ENCODE measurements around the gene UNC13B.
"Not testable (repeated sequence)": the region's sequence is repeated elsewhere in the genome, so short reads cannot be mapped to it uniquely, and the experiment has no call there.

The UNC13B gene

DNA sequence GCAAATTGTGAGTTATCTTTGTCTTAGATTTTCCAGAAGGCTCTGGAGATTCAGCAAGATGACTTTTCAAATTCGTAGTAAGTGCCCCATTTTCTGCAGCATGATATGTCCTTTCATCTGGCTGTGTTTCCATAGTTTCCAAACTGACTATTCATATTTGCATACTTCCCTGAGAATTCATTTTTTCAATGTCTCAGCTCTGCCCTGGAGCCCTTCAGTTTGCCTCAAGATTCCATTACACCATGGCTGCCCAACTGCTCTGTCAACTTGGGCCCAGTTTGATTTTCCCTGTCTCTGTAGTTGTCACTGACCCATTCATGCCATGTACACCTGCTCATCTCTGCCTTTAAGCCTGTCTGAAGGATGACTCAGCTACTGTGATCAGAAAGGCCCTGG is 233.9 kb downstream of the UNC13B start:
- no peak for DNase-seq

DNA sequence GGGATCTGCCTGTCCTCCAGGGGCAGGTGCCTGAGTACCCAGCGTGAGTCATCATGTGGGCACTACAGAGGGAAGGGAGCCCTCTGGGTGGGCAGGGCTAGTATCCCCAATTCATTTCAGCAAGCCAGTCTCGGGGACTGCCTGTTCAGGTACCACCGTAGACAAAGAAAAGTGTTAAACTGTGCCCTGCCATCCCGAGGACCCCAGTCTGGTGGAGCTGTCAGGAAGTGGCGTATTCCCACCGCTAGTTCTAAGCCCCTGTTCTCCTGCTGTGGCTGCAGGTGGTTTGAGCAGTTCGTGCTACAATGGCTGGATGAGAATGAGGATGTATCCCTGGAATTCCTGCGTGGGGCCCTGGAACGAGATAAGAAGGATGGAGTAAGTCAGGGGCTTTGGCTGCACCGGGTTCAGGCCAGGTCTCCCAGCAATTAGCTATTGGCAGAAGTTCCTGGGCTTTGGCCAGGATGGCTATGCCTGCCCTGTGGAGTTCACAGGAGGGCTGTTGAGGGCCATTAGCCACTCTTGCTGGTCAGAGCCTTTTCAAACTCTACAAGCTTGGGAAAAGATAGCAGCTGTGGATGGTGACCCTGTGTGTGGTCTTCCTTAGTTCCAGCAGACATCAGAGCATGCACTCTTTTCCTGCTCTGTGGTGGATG is 234.9 kb downstream of the UNC13B start:
- DNase-seq, result no peak

DNA sequence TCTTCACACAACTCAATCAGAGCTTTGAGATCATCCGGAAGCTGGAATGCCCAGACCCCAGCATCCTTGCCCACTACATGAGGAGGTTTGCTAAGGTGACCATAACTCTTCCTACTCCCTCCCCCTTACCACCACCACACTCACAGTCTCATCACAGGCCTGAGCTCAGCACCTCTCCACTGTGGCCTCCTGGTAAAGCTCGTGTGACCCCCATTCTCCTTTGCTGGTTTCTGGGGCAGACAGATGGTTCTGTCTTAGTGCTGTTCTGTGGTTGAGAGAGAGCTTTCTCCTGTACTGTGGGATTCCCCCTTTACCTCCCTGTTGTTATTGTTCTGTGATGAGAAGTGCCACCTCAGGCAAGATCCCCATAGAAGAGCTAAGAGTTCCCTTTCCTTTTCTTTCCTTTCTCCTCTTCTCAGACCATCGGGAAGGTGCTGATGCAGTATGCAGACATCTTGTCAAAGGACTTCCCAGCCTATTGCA is 235.4 kb downstream of the UNC13B start:
- no peak for DNase-seq

DNA sequence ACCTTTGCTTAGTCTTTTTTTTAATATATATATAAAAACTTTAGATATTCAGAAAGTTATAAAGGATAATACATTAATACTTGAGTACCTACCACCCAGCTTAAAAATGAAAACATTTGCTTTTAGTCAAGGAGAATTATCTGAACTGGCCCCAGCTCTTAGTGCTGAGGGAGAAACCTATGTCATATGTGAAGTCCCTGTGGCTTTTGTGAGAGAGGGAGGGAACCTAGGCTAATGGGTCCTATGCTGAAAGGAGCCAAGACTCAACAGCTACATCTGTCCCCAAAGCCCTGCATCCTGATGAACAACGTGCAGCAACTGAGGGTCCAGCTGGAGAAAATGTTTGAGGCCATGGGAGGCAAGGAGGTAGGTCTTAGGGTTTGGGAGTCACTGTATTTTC is 236.1 kb downstream of the UNC13B start:
- no peak for DNase-seq

DNA sequence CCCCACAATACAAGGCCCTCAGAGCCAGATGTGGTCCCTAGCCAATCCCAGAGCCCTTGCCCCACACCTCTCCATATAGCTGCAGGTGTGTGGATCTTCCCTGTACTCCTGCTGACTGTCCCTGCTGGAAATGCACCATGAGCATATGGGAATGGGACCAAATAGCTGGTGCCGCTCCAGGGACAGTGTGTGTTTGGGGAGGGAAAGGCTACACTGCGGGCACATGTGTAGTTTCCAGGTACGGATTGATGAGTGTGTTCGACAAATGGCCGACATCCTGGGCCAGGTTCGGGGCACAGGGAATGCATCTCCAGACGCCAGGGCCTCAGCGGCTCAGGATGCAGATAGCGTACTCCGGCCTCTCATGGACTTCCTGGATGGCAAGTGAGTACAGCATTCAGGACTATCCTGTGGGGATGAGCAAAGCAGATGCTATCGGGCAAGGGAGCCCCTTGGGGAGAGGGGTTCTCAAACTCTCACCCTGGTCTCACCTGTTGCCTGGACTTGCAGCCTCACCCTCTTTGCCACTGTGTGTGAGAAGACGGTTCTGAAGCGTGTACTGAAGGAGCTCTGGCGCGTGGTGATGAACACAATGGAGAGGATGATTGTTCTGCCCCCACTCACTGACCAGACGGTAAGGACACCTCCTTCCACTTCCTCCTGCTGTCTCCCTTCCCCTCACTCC is 237.0 kb downstream of the UNC13B start:
- DNase-seq, result no peak

DNA sequence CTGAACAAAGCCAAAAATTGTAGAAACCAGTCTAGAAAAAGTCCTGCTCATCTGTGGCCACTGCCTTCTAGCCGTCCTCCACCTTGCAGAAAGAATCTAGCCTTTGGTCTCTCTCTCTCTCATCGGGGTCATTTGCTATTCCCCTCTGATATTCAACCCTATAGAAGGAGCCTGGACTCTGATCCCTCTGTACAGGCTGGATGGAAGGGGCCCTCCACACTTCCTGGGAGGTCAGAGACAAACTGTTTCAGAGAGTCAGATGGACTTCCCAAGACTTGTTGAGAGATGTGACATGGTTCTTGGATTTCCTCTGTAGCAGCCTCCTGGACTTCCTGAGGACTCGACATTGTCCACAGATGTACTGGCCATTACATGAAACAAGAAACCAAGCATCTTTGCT is 243.1 kb downstream of the UNC13B start:
- no peak for DNase-seq

DNA sequence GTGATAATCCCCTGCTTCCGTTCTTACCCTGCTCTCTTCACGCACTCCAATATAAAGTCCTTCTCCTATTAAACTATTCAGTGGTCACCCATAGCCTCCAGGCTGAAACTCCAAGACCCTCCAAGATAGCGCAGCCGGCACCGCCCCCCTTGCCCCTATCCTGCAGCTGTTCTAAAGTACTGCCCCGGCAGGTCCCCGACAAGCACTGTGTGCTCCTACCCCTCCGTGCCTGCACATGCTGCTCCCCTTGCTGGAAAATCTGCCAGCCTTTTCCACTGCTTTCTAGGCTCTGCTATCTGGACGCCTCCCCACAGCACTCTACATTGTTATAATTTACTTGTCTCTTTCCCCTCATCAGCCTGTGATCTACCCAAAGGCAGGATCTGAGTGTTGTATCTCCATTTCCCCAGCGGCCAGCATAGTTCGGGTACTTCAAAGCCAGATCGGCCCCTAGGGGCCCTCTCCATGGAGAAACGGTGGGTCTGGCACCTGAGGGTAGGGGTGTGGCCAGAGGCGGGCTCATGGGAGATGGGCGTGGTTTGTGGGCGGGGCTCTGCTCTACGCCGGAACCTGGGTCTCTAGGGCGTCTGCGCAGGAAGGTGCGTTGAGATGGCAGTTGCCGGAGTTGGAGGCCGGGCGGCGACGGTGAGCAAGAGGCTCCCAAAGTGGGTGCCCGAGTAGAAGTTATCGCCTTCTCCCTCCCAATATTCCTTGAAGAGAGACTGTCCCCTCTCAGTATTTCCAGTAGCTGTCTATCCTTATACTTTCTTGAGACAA is 244.6 kb downstream of the UNC13B start:
- DNase-seq, result no peak

DNA sequence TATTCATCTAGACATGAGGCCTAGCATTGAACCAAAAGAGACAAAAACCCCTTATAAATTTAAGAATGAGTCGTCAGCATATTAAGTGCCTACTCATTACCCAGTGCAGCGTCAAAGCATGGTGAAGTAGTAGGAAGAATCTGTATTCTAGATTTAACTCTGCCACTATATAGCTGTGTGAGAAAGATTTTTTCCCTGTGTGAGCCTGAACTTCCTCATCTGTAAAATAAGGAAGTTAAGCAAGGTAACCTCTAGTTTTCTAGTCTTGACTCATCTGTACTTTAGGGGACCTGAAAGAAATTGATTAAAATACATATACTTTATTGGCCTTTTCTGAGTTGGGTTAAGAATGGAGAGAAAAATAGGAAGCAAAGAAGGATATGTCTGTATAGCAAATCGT is 246.0 kb downstream of the UNC13B start:
- DNase-seq, result no peak

DNA sequence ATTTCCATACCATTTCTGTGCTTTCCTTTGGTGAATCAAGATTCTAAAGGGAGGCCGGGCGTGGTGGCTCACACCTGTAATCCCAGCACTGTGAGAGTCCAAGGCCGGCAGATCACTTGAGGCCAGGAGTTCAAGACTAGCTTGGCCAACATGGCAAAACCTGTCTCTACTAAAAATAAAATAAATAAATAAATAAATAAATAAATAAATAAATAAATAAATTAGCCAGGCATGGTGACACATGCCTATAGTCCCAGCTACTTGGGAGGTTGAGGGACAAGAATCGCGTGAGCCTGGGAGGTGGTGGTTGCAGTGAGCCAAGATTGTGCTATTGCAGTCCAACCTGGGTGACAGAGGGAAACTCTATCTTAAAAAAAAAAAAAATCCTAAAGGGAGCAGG is 247.6 kb downstream of the UNC13B start:
- DNase-seq, result not testable (repeated sequence)

DNA sequence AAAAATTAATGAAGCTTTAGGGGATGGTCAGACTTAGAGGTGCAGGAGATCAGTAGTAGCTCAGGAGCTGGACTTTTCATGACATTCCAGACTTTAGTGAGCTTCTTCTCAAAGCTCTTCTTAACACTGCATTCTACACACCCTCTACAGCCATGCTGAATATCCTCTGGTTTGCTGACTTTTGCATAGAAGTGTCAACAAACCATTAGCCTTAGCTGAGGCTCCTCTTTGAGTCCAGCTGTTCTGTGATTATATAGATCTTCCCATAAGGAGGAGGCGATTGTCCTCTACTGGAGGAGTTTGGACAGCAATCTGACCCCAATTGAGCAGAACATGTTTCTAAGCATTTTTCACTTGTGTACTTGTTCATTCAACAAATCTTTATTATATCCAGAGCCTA is 253.1 kb downstream of the UNC13B start:
- DNase-seq, result no peak

DNA sequence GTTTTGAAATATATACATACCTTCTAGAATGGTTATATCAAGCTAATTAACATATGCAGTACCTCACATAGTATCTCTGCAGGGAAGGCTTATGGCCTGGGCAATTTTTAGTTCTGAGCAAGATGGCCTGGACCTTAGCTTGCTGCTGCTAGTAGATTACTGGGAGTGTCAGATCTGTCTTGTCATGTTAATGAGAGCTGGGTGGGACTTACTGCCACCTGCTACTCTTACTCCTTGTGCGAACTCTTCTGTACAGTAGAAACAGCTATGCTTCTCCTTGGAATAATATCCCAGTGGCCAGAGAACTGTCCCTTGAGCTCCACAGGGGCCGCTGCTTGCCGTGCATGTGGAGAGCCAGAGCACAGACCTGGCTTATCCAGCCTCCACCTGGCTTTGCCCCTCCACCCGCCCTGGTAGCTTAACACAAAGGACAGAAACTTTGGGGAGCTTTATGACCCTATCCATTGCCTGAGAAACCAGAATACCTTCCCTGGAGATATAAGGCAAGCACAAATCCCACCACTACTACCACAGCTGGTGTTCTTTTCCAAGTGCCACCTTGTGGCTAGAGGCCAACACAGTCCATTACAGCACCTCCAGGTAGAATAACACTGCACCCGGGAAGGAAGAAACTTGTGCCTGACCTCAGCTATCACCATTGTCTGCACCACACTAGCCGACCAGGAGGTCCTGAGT is 253.7 kb downstream of the UNC13B start:
- DNase-seq, result no peak

DNA sequence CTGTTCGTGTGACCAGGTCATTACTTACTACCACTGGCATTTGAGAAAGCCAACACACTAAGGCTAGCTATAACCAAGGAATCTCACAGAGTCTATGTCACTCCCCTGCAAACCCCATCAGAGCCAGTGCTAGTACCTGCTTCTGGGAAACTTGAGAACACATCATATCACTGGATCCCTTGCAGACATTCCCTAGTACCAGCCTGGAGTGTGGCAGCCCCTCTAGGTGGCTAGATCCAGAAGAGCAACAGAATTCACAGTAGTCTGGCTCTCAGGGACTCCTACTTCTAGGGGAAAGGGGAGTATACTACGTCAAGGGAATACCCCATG is 254.3 kb downstream of the UNC13B start:
- DNase-seq, result no peak

DNA sequence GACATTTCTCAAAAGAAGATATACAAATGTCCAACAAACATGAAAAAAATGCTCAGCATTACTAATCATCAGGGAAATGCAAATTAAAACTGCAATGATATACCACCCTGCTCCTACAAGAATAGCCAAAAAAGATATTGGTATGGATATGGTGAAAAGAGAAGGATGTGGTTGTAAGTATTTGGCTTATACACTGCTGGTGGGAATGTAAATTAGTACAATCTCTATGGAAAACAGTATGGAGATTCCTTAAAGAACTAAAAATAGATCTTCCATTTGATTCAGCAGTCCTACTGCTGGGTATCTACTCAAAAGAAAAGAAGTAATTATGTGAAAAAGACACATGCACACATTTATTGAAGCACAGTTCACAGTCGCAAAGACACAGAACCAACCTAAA is 260.5 kb downstream of the UNC13B start:
- DNase-seq, result no peak

DNA sequence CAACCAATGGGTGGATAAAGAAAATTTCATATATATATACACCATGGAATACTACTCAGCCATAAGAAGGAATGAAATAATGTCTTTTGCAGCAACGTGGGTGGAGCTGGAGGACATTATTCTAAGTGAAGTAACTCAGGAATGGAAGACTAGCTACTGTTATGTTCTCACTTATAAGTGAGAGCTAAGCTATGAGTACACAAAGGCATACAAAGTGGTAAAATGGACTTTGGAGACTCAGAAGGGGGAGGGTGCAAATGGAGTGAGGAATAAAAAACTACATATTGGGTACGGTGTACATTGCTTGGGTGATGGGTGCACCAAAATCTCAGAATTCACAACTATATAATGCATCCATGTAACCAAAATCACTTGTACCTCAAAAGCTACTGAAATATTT is 260.9 kb downstream of the UNC13B start:
- DNase-seq, result no peak

DNA sequence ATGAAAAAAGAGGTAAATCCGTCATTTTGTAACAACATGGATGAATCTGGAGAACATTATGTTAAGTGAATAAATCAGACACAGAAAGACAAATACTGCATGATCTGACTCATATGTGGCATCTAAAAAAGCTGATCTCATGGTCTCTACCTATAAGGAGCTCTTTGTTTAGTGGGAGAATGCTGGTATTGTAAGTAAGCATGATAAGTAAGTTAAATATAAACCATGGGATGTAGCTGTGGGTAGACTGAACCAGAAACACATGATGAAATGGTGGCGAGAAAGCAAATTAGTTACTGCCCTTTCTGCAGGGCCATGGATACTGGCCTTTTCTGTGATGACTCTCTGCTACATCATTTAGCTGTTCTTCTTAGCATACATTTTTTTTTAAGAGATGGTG is 261.7 kb downstream of the UNC13B start:
- no peak for DNase-seq

DNA sequence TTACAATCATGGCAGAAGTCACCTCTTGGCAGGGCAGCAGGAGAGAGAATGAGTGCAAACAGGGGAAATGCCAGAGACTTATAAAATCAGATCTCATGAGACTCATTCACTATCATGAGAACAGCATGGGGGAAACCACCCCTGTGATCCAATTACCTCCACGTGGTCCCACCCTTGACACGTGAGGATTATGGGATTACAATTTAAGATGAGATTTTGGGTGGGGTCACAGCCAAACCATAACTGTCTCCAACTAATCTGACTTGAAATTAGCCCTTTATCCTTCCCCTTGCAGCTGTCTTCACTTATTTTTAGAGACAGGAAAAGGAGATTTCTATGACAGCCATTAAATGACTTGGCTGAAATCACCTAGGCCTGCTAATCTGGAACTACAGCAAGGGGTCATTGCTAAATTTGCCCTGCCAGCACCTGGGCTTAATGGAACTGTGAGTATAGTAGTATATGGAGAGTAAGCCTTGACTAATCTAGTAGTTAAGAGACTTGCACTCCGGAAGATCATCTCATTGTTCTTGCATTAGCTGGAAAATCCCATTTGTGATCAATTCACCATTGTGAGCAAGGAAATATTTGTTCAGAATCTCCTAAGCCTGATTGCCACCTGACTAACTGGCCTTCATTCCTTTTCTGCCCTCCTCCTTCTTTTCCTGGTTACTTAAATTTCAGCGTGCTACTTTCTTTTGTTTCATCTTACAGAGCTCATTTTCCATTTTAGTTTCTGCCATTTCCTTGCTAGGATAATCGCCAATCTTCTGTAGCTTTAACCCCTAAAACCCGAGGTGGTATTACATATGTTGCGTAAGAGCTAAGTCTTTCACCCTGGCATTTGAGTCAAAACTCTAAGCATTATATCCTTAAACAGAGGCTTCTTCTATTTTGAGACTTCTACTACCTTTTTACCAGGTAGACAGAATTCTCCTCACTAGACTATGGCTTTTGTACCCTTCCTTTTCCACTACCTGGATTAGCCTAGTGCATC is 262.8 kb downstream of the UNC13B start:
- DNase-seq, result no peak

DNA sequence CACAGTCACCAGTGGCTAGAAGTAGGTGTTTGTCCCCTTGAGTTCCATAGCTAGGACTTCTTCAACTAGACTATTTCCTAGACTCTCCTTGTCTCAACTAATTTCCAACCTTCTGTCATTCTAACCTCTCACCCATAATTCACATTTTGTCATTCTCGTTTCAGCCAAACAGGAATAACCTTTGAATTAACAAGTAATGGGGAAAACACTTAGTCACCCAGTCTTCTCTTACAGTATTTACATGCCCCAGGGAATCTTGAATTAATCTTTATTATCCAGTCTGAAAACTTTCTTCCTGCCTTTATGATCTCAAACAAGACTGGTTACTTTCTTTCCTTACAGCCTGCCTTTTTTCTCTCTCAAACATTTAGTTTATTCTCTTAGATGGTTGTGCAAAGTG is 264.8 kb downstream of the UNC13B start:
- DNase-seq, result no peak

DNA sequence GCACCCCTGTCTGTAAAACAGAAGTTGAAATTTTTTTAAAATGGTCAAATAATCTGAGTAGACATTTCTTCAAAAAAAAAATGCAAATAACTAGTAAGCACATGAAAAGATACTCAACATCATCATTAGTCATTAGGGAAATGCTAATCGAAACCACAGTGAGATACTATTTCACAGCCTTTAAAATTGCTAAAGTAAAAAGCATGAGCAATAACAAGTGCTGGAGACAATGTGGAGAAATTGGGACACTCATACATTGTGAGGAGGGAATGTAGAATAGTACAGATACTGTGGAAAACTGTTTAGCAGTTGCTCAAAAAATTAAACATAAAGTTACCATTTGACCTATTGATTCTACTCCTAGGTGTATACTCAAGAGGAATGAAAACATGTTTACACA is 269.7 kb downstream of the UNC13B start:
- DNase-seq, result no peak

DNA sequence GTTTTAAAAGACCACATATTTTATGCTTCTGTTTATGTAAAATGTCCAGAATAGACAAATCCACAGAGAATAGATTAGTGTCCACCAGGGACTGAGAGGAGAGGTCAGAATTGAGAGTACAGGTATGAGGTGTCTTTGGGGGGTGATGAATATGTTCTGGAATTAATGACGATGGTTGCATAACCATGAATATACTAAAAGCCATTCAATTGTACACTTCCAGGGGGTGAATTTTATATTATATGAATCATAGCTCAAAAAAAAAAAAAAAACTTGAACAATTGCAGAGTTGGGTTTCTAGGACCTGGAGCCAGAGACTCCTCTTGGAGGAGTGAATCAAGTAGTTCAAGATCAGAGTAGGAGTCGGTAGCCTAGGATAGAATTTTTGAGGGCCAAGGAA is 270.3 kb downstream of the UNC13B start:
- DNase-seq, result no peak

DNA sequence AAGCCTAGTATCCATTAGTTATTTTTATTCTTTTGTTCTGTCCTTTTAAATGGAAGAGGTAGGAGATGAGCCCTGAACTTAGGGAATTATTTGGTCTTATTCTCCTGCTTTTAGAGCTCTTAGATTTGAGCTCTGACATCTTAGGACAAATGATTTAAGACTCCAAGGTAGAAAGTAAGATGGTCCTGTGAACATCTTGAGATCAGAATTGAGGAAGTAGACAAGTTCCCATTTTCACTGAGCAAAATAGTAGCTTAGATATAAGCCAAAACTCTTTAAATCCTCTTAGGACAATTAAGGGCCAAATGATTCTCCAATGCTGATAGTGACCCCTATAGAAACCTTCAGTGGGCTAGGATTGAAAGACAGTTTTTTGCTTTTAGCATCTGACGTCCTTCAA is 275.1 kb downstream of the UNC13B start:
- DNase-seq, result no peak

DNA sequence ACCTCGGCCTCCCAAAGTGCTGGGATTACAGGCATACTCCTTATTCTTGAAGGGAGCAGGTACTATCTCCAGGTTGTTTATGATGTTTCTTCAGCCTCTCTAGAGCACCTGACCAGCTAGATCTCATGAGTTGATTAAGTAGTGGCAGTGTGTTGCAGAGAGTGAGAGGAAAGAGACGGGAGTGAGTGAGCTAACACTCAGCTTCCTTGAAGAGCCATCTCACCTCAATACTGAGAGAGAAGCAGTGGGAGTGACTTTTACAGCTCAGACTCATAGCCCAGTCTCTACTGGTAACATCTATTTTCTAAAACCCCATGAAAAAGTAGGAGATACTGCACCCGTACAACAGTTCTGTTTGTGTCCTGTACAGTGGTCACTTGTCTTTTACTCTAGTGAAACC is 284.2 kb downstream of the UNC13B start:
- no peak for DNase-seq

DNA sequence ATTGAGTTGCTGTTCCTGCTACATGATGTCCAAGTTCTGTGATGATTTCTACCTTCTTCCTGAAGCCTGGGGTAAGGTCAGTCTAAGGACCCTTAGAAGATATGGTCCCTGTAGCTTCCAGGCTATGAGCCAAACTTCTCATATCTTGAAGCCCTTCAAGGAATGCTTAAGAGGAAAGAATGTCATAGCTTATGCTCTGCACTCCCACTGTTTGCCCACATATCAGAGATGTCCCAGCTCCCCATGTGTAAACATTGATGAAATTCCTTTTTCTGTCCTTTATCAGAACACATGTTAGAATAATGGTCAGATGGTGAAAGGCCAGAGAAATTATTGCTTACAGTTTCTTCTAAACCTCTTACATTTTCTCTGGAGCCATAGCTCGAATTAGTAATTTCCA is 286.7 kb downstream of the UNC13B start:
- no peak for DNase-seq

Data from NCI-H1092 (cell line).